NCI-H146 treated with DMSO at 0.1 percent for 48 hours (cell line): ENCODE data around the gene DAD1.

ENCODE experiments used
- DNase-seq: peaks from one replicate; lab custom pipeline; 2025; ENCODE audit not compliant: unreplicated experiment; lab: John Stamatoyannopoulos, UW

The DAD1 gene

GRCh38 chr14:22538671-22539228, 50.3 kb downstream of the DAD1 start:
- DNase-seq = no peak

DNA sequence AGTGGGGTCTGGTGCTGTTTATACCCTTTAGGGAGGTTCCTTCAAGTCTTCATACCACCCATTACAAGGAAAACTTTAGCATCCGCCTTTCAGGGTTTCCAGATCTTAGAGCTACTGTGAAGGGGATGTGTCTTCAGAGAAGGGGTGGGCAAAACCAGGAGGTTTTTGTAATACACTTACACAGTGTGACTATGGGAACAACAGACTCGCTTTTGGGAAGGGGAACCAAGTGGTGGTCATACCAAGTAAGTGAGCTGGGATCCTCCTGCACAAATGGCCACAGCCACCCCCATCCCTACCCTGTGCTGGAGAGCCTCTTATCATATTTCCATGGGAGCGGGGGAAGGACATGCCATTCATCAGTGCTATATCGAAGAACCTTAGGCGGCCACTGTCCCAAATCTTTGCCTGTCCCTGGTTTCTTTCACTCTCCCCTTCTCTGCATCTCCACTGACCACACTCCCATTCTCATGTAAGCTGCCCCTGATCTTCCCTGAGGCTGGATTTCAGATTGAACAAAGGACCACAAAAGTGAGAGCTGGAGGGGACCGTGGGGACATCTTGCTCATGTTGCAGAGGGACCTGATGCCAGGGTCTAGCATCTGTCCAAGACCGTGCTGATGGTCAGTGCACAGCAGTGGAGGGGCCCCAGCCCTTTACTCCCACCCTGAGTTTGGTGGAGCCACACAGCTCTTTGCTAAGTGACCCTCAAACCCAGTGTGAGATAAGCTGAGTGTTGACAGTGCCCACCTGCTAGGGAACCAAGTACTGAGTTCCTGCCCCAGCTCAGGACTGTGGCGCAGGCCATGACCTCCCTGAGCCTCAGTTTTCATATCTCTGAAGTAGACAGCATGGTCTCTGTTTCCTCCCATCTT, 51.4 kb downstream of the DAD1 start:
- DNase-seq = no peak

DNA sequence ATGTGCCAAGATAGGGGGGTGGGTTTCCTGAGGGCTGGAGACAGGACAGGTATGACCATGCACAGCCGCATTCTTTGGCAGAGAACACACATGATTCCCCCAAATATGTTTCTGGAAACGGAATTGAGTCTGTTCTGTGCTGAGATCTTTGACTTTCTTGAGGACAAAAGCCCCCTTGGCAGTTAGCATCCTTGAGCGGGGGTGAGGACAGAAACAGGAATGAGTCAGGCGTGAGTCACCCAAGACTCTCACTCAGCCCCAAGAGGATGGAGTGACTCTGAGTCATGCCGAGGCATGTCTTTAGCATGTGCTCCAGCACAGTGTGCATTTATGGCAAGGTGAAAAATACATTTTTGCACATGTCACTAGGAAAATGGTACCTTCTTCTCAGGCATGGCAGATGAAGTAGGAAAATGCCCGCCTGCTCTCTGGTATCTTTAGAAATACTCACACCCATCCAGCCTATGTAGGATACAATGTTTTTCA, 52.1 kb downstream of the DAD1 start:
- no peak for DNase-seq

DNA sequence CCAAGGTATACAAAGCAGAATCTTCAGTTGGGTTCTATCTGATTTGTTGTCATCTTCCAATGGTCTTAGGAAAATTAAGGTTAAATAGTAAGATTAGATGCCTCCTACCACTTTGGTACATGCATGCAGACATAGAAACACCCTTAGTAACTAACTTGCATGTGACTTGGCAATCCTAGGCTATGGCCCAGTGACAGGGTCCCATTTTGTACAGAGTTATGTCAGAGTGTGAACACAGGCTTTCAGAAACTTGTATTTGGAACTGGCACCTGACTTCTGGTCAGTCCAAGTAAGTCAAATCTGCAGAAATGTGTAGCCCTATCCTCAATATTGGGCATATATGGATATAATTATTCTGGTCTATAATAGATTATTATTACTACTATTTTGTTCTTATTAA, 53.1 kb downstream of the DAD1 start:
- DNase-seq = no peak

DNA sequence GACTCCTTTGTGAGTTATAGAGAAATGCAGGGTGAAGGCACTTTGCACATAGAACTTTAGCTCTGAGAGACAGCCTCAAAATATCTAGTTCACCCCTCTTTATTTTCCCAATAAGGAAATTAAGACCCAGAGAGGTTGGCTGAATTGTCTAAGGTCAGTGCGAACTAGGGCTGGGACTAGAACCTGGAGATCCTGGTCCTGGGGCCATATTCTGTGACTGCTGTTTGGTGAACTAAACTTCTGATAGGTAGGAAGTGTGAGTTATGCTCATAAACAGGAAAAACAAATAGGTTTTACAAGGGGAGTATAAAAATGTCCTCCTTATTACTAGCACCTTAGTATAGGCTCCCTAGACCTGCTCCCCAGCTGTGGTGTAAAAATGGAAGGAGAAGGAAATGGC, 53.9 kb downstream of the DAD1 start:
- DNase-seq = no peak

GRCh38 chr14:22534547-22534946, 54.5 kb downstream of the DAD1 start:
- DNase-seq = no peak

DNA sequence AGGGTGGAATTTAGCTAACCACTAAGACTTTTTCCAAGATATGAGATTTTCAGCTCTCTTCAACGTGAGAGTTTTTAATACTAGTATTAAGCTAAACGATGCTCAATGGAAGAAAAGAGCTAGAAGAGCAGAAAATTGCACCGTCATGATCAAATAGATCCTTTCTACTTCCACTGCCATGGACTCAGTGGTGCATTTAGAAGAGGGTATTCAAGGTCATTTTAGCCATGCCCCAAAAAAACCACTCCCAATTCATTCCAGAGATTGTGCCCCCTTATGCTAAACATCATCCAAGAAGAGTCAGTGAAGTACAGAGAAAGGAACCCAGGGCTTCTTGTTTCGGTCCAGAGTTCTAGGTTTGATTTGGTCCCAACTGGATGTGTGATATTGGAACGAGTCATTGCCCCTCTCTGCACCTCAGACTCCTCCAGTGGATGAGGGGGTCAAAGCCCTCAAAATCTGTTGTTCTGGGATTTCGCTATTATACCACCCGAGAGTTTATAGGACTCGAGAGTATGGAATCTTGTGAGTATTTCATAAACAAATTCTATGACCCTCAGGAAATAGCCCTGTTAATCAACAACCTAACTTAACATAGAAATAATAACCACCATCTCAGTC, 55.2 kb downstream of the DAD1 start:
- DNase-seq = no peak

DNA sequence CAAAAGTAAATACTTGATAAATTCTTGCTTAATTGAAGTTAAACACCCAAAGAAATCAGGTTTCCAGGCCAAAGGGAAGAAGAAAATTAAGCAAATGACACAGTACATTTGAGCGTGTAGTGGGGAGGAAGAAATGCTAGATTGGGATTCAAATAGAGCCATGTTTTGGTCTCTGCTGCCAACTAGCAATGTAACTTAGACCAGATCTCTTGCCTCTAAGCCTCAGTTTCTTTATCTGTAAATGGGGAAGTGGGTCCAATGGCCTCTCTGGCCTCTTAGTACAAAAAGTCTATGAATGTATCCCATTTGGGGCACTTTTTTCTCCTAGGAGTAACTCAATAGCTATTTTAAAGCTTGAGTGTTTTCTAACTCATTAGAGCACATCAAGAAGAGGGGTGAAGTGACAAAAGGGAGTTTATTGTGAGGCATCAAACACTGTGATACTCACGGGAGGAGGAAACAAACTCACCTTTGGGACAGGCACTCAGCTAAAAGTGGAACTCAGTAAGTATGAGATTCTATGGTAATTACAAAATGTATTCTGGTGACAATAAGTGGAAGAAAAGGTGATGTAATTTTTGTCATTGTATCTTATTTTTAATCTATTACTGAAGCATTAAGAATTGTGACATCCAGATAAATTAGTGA, 55.8 kb downstream of the DAD1 start:
- DNase-seq = no peak

DNA sequence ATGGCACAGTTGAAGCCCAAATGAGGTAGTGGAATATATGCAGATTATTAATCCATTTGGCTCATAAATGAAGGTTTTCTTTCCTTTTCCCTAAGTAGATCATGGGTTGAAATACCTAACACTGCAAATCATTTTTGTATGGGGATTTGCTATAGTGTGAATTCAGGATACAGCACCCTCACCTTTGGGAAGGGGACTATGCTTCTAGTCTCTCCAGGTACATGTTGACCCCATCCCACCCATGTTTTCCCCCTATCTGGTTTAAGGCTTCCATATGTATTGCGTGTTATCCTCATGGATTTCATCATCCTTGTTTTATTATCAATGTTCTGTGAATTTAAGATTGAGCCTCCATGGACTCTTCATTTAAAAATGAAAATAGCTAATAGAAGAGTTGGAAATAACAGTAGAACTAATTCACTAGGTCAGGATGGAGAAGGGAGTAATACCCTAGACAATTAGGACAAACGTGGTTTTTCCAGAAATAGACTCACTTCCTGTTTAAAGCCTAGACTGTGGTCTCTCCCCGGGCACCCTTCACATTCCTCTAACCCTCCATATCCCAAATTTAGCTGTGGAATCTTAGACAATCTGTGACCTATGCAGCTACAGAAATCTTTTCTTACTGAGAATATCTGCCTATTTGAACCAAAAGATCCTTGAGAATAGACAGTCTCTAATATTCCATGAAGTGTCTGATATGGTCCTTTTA, 56.5 kb downstream of the DAD1 start:
- no peak for DNase-seq

- no peak for DNase-seq
These were observed 57.3 kb downstream of the DAD1 start for GRCh38 chr14:22531451-22532344.

GRCh38 chr14:22530127-22530526, 58.9 kb downstream of the DAD1 start:
- DNase-seq = no peak

DNA sequence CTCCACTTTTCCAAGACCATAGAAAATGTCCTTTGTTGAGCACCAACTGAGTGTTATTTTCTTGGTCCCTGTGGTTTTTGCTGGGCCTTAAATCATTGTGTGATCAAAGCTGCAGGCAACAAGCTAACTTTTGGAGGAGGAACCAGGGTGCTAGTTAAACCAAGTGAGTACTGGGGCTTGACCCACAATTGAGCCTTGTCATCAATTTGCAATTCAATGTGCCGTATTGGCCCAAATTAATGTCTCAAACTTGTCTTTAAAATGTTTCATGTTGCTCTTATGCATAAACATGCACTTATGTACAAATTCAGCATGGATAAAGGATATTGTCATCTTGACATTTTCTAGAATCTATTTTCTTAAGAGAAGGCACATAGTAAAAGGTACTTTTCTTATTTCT, 62.3 kb downstream of the DAD1 start:
- DNase-seq = no peak

GRCh38 chr14:22526218-22526617, 62.8 kb downstream of the DAD1 start:
- DNase-seq = no peak

GRCh38 chr14:22524784-22525161, 64.3 kb downstream of the DAD1 start:
- DNase-seq = no peak

- DNase-seq = no peak
These were observed 64.8 kb downstream of the DAD1 start for GRCh38 chr14:22524115-22524783.

DNA sequence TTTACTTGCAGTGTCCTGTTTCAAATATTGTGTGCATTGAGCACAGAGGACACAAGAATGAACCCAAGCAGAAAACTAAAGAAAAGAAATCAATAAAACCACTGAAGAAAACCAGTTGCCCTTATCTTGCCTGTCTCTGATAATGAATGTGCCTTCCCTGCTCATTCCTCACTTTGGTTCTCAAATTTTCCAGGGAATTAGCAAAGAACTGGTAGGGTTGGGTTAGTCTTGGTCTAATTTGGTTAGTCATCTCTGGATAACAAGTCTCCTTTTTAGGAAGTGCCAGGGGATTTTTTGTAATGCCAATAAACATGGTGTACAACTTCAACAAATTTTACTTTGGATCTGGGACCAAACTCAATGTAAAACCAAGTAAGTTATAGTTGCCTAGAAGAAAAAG, 65.7 kb downstream of the DAD1 start:
- DNase-seq = no peak

GRCh38 chr14:22522466-22522957, 66.5 kb downstream of the DAD1 start:
- DNase-seq = no peak

DNA sequence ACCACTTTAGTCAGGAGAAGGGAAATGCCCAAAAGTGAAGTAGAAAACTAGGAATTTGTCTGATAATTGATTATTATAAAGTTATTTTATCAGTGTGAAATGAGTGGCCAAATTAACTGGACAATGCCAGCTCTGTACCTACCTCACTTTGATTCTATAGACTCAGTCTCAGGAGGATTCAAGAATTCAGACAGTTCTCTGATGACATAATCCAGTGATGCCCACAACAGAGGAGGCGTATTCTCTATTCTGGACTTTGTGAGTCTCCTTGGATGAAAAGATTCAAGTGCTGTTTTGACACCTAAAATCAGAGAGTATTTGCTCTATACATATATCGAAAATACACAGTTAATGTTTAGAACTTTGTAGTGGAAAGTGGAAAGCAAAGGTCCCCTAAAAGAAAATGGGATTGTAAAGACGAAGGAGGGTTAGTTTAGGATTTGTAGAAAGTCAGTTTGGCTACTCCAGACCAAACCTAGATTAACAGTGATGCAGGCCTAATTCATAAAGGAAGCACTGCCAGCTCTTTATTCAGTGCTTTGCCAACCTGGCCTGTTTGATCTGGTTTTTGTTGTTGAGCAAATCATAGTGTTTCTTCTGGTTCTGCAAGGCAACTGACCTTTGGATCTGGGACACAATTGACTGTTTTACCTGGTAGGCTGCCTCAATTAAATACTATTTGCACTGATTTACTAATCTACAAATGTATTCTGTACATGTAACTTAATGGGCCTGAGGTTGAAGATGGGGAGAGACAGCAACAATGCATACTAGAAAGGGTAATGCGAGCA, 67.4 kb downstream of the DAD1 start:
- DNase-seq = no peak

DNA sequence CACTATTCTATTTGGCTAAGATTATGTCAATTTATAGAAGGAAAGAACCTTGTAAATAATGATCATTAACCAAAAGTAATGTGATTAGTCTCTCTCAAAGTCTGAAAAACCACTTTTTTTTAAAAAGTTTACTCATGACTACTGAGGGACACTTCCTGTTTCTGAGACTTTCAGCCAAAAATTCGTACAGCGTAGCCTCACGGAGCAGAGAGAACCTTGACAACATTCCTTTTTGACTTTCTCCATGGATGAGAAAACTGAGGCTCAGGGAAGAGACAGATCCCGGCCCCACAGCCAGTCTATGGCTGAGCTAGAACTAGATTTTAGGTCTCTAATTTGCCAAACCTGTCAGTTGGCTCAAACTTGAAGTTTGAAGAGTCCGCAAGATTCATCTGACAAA, 68.2 kb downstream of the DAD1 start:
- DNase-seq = no peak
